Measurements from ENCODE around the gene DGKI.

The DGKI gene

GRCh38 chr7:137539111-137539715, 307.6 kb downstream of the DGKI start:
- no peaks in the 10 kb centered on the region for H3K36me3 Mint-ChIP-seq (ENCODE audit: low read depth)
- no peak overlapping the region for H3K4me3 Mint-ChIP-seq
- H3K27me3 Mint-ChIP-seq (ENCODE audit: low read depth), result no peaks in the 10 kb centered on the region
- no peaks in the 10 kb centered on the region for H3K9me3 Mint-ChIP-seq
- no peak overlapping the region for H3K27ac Mint-ChIP-seq
- H3K4me1 Mint-ChIP-seq (ENCODE audit: low read depth), result no peaks in the 10 kb centered on the region

- Mint-ChIP-seq H3K27ac (no peak overlapping the region), H3K9me3 (no peaks in the 10 kb centered on the region), H3K4me1 (ENCODE audit: low read depth) (no peaks in the 10 kb centered on the region), H3K36me3 (ENCODE audit: low read depth) (no peaks in the 10 kb centered on the region), H3K4me3 (no peak overlapping the region), H3K27me3 (ENCODE audit: low read depth) (no peaks in the 10 kb centered on the region)
Observed at GRCh38 chr7:137538361-137538762, 308.4 kb downstream of the DGKI start.

GRCh38 chr7:137535579-137535978, 311.2 kb downstream of the DGKI start:
- H3K9me3 Mint-ChIP-seq, result no peaks in the 10 kb centered on the region
- no peak overlapping the region for H3K27ac Mint-ChIP-seq
- H3K36me3 Mint-ChIP-seq (ENCODE audit: low read depth), result no peaks in the 10 kb centered on the region
- no peak overlapping the region for H3K4me3 Mint-ChIP-seq
- H3K27me3 Mint-ChIP-seq (ENCODE audit: low read depth), result no peaks in the 10 kb centered on the region
- no peaks in the 10 kb centered on the region for H3K4me1 Mint-ChIP-seq (ENCODE audit: low read depth)

GRCh38 chr7:137531671-137532070, 315.1 kb downstream of the DGKI start:
- H3K36me3 Mint-ChIP-seq (ENCODE audit: low read depth), result no peaks in the 10 kb centered on the region
- H3K4me3 Mint-ChIP-seq, result no peak overlapping the region
- H3K9me3 Mint-ChIP-seq, result no peaks in the 10 kb centered on the region
- H3K27ac Mint-ChIP-seq, result no peak overlapping the region
- no peaks in the 10 kb centered on the region for H3K4me1 Mint-ChIP-seq (ENCODE audit: low read depth)
- H3K27me3 Mint-ChIP-seq (ENCODE audit: low read depth), result no peaks in the 10 kb centered on the region

- no peaks in the 10 kb centered on the region for H3K27me3 Mint-ChIP-seq (ENCODE audit: low read depth)
- no peaks in the 10 kb centered on the region for H3K9me3 Mint-ChIP-seq
- H3K27ac Mint-ChIP-seq, result no peak overlapping the region
- H3K4me3 Mint-ChIP-seq, result no peak overlapping the region
- no peaks in the 10 kb centered on the region for H3K4me1 Mint-ChIP-seq (ENCODE audit: low read depth)
- no peaks in the 10 kb centered on the region for H3K36me3 Mint-ChIP-seq (ENCODE audit: low read depth)
Observed at GRCh38 chr7:137527634-137528033, 319.1 kb downstream of the DGKI start.

GRCh38 chr7:137523171-137523570, 323.6 kb downstream of the DGKI start:
- H3K9me3 Mint-ChIP-seq, result no peaks in the 10 kb centered on the region
- no peaks in the 10 kb centered on the region for H3K27me3 Mint-ChIP-seq (ENCODE audit: low read depth)
- H3K27ac Mint-ChIP-seq, result no peak overlapping the region
- no peaks in the 10 kb centered on the region for H3K36me3 Mint-ChIP-seq (ENCODE audit: low read depth)
- H3K4me3 Mint-ChIP-seq, result no peak overlapping the region
- H3K4me1 Mint-ChIP-seq (ENCODE audit: low read depth), result no peaks in the 10 kb centered on the region

- H3K27ac Mint-ChIP-seq, result no peak overlapping the region
- no peaks in the 10 kb centered on the region for H3K9me3 Mint-ChIP-seq
- no peaks in the 10 kb centered on the region for H3K4me1 Mint-ChIP-seq (ENCODE audit: low read depth)
- H3K4me3 Mint-ChIP-seq, result no peak overlapping the region
- H3K36me3 Mint-ChIP-seq (ENCODE audit: low read depth), result no peaks in the 10 kb centered on the region
- no peaks in the 10 kb centered on the region for H3K27me3 Mint-ChIP-seq (ENCODE audit: low read depth)
Observed at GRCh38 chr7:137521451-137521850, 325.3 kb downstream of the DGKI start.

GRCh38 chr7:137519947-137520346, 326.8 kb downstream of the DGKI start:
- no peaks in the 10 kb centered on the region for H3K36me3 Mint-ChIP-seq (ENCODE audit: low read depth)
- no peak overlapping the region for H3K27ac Mint-ChIP-seq
- no peaks in the 10 kb centered on the region for H3K9me3 Mint-ChIP-seq
- no peak overlapping the region for H3K4me3 Mint-ChIP-seq
- no peaks in the 10 kb centered on the region for H3K27me3 Mint-ChIP-seq (ENCODE audit: low read depth)
- H3K4me1 Mint-ChIP-seq (ENCODE audit: low read depth), result no peaks in the 10 kb centered on the region

GRCh38 chr7:137519181-137519691, 327.5 kb downstream of the DGKI start:
- H3K9me3 Mint-ChIP-seq, result no peaks in the 10 kb centered on the region
- H3K36me3 Mint-ChIP-seq (ENCODE audit: low read depth), result no peaks in the 10 kb centered on the region
- no peak overlapping the region for H3K27ac Mint-ChIP-seq
- H3K4me1 Mint-ChIP-seq (ENCODE audit: low read depth), result no peaks in the 10 kb centered on the region
- no peak overlapping the region for H3K4me3 Mint-ChIP-seq
- no peaks in the 10 kb centered on the region for H3K27me3 Mint-ChIP-seq (ENCODE audit: low read depth)

GRCh38 chr7:137513091-137513490, 333.7 kb downstream of the DGKI start:
- Mint-ChIP-seq H3K9me3 (peaks cover 5% of the 10 kb centered on the region), H3K27me3 (ENCODE audit: low read depth) (no peaks in the 10 kb centered on the region), H3K4me1 (ENCODE audit: low read depth) (no peaks in the 10 kb centered on the region), H3K4me3 (no peak overlapping the region), H3K36me3 (ENCODE audit: low read depth) (no peaks in the 10 kb centered on the region), H3K27ac (no peak overlapping the region)

- peaks cover 5% of the 10 kb centered on the region for H3K9me3 Mint-ChIP-seq
- H3K27me3 Mint-ChIP-seq (ENCODE audit: low read depth), result no peaks in the 10 kb centered on the region
- H3K4me3 Mint-ChIP-seq, result no peak overlapping the region
- H3K27ac Mint-ChIP-seq, result no peak overlapping the region
- H3K4me1 Mint-ChIP-seq (ENCODE audit: low read depth), result no peaks in the 10 kb centered on the region
- H3K36me3 Mint-ChIP-seq (ENCODE audit: low read depth), result no peaks in the 10 kb centered on the region
Observed at GRCh38 chr7:137507096-137507495, 339.7 kb downstream of the DGKI start.

- no peak overlapping the region for H3K4me3 Mint-ChIP-seq
- peaks cover 5% of the 10 kb centered on the region for H3K9me3 Mint-ChIP-seq
- H3K27ac Mint-ChIP-seq, result no peak overlapping the region
- no peaks in the 10 kb centered on the region for H3K27me3 Mint-ChIP-seq (ENCODE audit: low read depth)
- no peaks in the 10 kb centered on the region for H3K36me3 Mint-ChIP-seq (ENCODE audit: low read depth)
- no peaks in the 10 kb centered on the region for H3K4me1 Mint-ChIP-seq (ENCODE audit: low read depth)
Observed at GRCh38 chr7:137506031-137506430, 340.7 kb downstream of the DGKI start.

- Mint-ChIP-seq H3K27ac (no peak overlapping the region), H3K27me3 (ENCODE audit: low read depth) (no peaks in the 10 kb centered on the region), H3K36me3 (ENCODE audit: low read depth) (no peaks in the 10 kb centered on the region), H3K4me3 (no peak overlapping the region), H3K9me3 (no peaks in the 10 kb centered on the region), H3K4me1 (ENCODE audit: low read depth) (no peaks in the 10 kb centered on the region)
Observed at GRCh38 chr7:137501562-137501961, 345.2 kb downstream of the DGKI start.

- H3K9me3 Mint-ChIP-seq, result peaks cover 14% of the 10 kb centered on the region
- no peaks in the 10 kb centered on the region for H3K4me1 Mint-ChIP-seq (ENCODE audit: low read depth)
- H3K27ac Mint-ChIP-seq, result no peak overlapping the region
- H3K27me3 Mint-ChIP-seq (ENCODE audit: low read depth), result no peaks in the 10 kb centered on the region
- H3K36me3 Mint-ChIP-seq (ENCODE audit: low read depth), result no peaks in the 10 kb centered on the region
- no peak overlapping the region for H3K4me3 Mint-ChIP-seq
Observed at GRCh38 chr7:137492889-137493288, 353.9 kb downstream of the DGKI start.

GRCh38 chr7:137489880-137490279, 356.9 kb downstream of the DGKI start:
- H3K4me1 Mint-ChIP-seq (ENCODE audit: low read depth), result no peaks in the 10 kb centered on the region
- no peaks in the 10 kb centered on the region for H3K27me3 Mint-ChIP-seq (ENCODE audit: low read depth)
- H3K9me3 Mint-ChIP-seq, result peaks cover 14% of the 10 kb centered on the region

GRCh38 chr7:137488038-137488437, 358.7 kb downstream of the DGKI start:
- Mint-ChIP-seq H3K27me3 (ENCODE audit: low read depth) (no peaks in the 10 kb centered on the region), H3K4me1 (ENCODE audit: low read depth) (no peaks in the 10 kb centered on the region), H3K9me3 (peaks cover 3% of the 10 kb centered on the region), H3K4me3 (no peak overlapping the region), H3K27ac (no peak overlapping the region), H3K36me3 (ENCODE audit: low read depth) (no peaks in the 10 kb centered on the region)

More at GRCh38 chr7:137489880-137490279, 356.9 kb downstream of the DGKI start:
- Mint-ChIP-seq H3K36me3 (ENCODE audit: low read depth) (no peaks in the 10 kb centered on the region), H3K27ac (no peak overlapping the region), H3K4me3 (no peak overlapping the region)

Measured in T-helper 1 cell treated with Interleukin-12 subunit alpha and Interleukin-12 subunit beta and Interleukin-4 antibody, amounts not matched to agents 30 μg/mL and 1 μg/mL, for 36 hours (primary cell).